ENCODE measurements around the gene DTNB.
"Not testable (repeated sequence)": the region's sequence is repeated elsewhere in the genome, so short reads cannot be mapped to it uniquely, and the experiment has no call there.

DTNB gene

GRCh38 chr2:25417715-25418369, 255.5 kb downstream of the DTNB start:
- DNase-seq (ENCODE audit: low read depth) = no peak

GRCh38 chr2:25416674-25417073, 256.7 kb downstream of the DTNB start:
- no peak for DNase-seq (ENCODE audit: low read depth)

- DNase-seq (ENCODE audit: low read depth) = no peak
Measured at GRCh38 chr2:25414781-25415180, 258.6 kb downstream of the DTNB start.

- DNase-seq (ENCODE audit: low read depth) = not testable (repeated sequence)
Measured at GRCh38 chr2:25413409-25413808, 260.0 kb downstream of the DTNB start.

GRCh38 chr2:25411753-25412152, 261.6 kb downstream of the DTNB start:
- no peak for DNase-seq (ENCODE audit: low read depth)

- DNase-seq (ENCODE audit: low read depth) = no peak
Measured at GRCh38 chr2:25411281-25411680, 262.1 kb downstream of the DTNB start.

GRCh38 chr2:25410370-25410769, 263.0 kb downstream of the DTNB start:
- DNase-seq (ENCODE audit: low read depth) = no peak

GRCh38 chr2:25409468-25409867, 263.9 kb downstream of the DTNB start:
- no peak for DNase-seq (ENCODE audit: low read depth)

- DNase-seq (ENCODE audit: low read depth) = no peak
Measured at GRCh38 chr2:25409044-25409443, 264.3 kb downstream of the DTNB start.

GRCh38 chr2:25405611-25406295, 267.6 kb downstream of the DTNB start:
- DNase-seq (ENCODE audit: low read depth) = no peak

- DNase-seq (ENCODE audit: low read depth) = not testable (repeated sequence)
Measured at GRCh38 chr2:25403120-25403760, 270.1 kb downstream of the DTNB start.

- no peak for DNase-seq (ENCODE audit: low read depth)
Measured at GRCh38 chr2:25402477-25402876, 270.9 kb downstream of the DTNB start.

GRCh38 chr2:25401307-25402026, 271.9 kb downstream of the DTNB start:
- no peak for DNase-seq (ENCODE audit: low read depth)

GRCh38 chr2:25400576-25401216, 272.7 kb downstream of the DTNB start:
- DNase-seq (ENCODE audit: low read depth) = no peak

- DNase-seq (ENCODE audit: low read depth) = no peak
Measured at GRCh38 chr2:25400169-25400568, 273.2 kb downstream of the DTNB start.

- no peak for DNase-seq (ENCODE audit: low read depth)
Measured at GRCh38 chr2:25398534-25398933, 274.8 kb downstream of the DTNB start.

- DNase-seq (ENCODE audit: low read depth) = no peak
Measured at GRCh38 chr2:25397777-25398176, 275.6 kb downstream of the DTNB start.

GRCh38 chr2:25389161-25389560, 284.2 kb downstream of the DTNB start:
- DNase-seq (ENCODE audit: low read depth) = no peak

- no peak for DNase-seq (ENCODE audit: low read depth)
Measured at GRCh38 chr2:25388491-25388890, 284.9 kb downstream of the DTNB start.

- no peak for DNase-seq (ENCODE audit: low read depth)
Measured at GRCh38 chr2:25387876-25388449, 285.4 kb downstream of the DTNB start.

GRCh38 chr2:25386971-25387875, 286.2 kb downstream of the DTNB start:
- DNase-seq (ENCODE audit: low read depth) = no peak

Data from stimulated activated CD8-positive, alpha-beta memory T cell treated with anti-CD3 and anti-CD28 coated beads, Interleukin-12 subunit alpha, Interleukin-12 subunit beta, amount 100 ng/mL, for 4 hours (primary cell).